Ascending aorta (tissue), 2 donors: Measurements from ENCODE around the gene GPC6. TPM values are rescaled to one million over a fixed set of nuclear protein-coding genes. Genes with fewer than 3 reads are reported as not detected.

ENCODE experiments used
- DNase-seq, 2 donors: peaks; one replicate each; pipeline ENCODE4 v3.0.0-alpha.2; 2019; ENCODE audit warnings: low spot score in 2 of 2
- H3K27ac ChIP-seq, 2 donors: fragments of 200-600 bp; sonication (generic); one replicate each; pipeline ENCODE4 v1.5.1; 2016 to 2017; ENCODE audit warnings: mild to moderate bottlenecking in 1 of 2
- H3K27me3 ChIP-seq: fragments of 200-600 bp; sonication (generic); one replicate; pipeline ENCODE4 v1.5.1; 2017
- H3K36me3 ChIP-seq, 2 donors: fragments of 200-600 bp; sonication (generic); one replicate each; pipeline ENCODE4 v1.5.1; 2016
- H3K4me1 ChIP-seq, 2 donors: fragments of 200-600 bp; sonication (generic); one replicate each; pipeline ENCODE4 v1.5.1; 2016 to 2017; ENCODE audit warnings: mild to moderate bottlenecking in 1 of 2
- H3K4me3 ChIP-seq, 2 donors: fragments of 200-600 bp; sonication (generic); one replicate each; pipeline ENCODE4 v1.5.1; 2016 to 2017; ENCODE audit warnings: mild to moderate bottlenecking in 1 of 2
- H3K9me3 ChIP-seq, 2 donors: fragments of 200-600 bp; sonication (generic); one replicate each; pipeline ENCODE4 v1.5.1; 2016
- intact Hi-C: fragments of 100-400 bp; cut with DNase I; formaldehyde crosslinking; loops from one replicate; pipeline ENCODE4 v1.15.1; 2023
- total RNA-seq: library from RNA; depleted of rRNA; stranded (reverse); fragments of >200 nt; gene quantifications from one replicate; pipeline ENCODE4 v1.1.0, GENCODE V29; 2016
- TF ChIP-seq, protein P1 (sequence below), 3 experiments: fragments of 200-600 bp in 2 of 3; fragments of 450-650 bp in 1 of 3; sonication (generic) in 2 of 3; IDR thresholded peaks; one replicate each; pipeline ENCODE4 v1.5.1; 2016 to 2019; ENCODE audit warnings: antibody characterized with exemption in 3 of 3, mild to moderate bottlenecking in 1 of 3, moderate library complexity in 1 of 3

The GPC6 gene
- total RNA-seq, 1 donor from 2014 or later, result 23.2 TPM

DNA sequence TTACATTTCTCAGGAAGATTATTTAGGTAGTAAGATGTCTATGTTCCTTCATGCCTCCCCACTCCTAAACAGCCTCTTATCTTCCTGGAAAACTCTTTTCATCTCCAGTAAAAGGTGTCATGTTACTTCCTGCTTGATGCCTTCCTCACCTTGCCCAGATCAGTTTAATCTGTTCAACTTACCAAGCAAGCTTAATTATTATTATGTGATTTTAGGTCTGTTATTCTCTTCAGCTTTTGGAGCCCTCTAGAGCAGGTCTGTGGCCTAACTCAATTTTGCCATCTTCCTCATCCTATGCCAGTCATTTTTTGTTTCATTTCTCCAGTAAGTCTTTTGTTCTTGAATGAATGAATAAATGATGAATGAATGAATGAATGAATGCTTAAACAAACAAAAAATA is 724.5 kb downstream of the GPC6 start:
- no peaks in the 10 kb centered on the region for H3K4me1 ChIP-seq
- no peak for DNase-seq
- H3K4me3 ChIP-seq, result no peak overlapping the region
- no peaks in the 10 kb centered on the region for H3K9me3 ChIP-seq
- intact Hi-C loops, result loop anchor here (10.0 kb wide), 2 partner anchors 476 to 706 kb away; no protein-coding TSS in a partner anchor
- H3K36me3 ChIP-seq, result no peaks in the 10 kb centered on the region
- H3K27ac ChIP-seq, result no peak overlapping the region
- TF ChIP-seq, protein P1, sequence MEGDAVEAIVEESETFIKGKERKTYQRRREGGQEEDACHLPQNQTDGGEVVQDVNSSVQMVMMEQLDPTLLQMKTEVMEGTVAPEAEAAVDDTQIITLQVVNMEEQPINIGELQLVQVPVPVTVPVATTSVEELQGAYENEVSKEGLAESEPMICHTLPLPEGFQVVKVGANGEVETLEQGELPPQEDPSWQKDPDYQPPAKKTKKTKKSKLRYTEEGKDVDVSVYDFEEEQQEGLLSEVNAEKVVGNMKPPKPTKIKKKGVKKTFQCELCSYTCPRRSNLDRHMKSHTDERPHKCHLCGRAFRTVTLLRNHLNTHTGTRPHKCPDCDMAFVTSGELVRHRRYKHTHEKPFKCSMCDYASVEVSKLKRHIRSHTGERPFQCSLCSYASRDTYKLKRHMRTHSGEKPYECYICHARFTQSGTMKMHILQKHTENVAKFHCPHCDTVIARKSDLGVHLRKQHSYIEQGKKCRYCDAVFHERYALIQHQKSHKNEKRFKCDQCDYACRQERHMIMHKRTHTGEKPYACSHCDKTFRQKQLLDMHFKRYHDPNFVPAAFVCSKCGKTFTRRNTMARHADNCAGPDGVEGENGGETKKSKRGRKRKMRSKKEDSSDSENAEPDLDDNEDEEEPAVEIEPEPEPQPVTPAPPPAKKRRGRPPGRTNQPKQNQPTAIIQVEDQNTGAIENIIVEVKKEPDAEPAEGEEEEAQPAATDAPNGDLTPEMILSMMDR (IDR thresholded peaks at IDR 0.05), result peak in 1 of 3 experiments; percentile 10
- no peaks in the 10 kb centered on the region for H3K27me3 ChIP-seq

DNA sequence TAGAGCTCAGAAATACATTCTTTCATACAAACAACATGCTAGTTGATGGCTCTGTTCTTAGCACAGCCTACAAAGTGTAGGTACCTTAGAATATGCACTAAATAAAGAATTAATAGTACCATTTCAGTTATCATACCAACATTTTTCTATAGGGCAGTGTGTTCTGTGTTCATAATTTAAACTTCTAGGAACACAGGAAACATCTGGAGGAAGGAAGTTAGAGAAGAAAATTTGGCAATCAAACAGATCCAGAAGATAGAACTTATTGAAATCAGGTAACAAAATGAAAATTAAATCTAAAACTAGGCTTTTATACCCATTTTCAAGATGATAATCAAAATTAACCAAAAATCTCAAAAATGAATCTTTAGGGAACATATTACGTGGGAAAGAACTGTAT is 725.3 kb downstream of the GPC6 start:
- Histone ChIP-seq H3K36me3 (no peaks in the 10 kb centered on the region), H3K27me3 (no peaks in the 10 kb centered on the region), H3K4me1 (no peaks in the 10 kb centered on the region), H3K9me3 (no peaks in the 10 kb centered on the region), H3K4me3 (no peak overlapping the region), H3K27ac (no peak overlapping the region)
- no peak for DNase-seq
- TF ChIP-seq, protein P1 (IDR thresholded peaks at IDR 0.05), result no peak
- intact Hi-C loops, result loop anchor here (10.0 kb wide), 2 partner anchors 477 to 707 kb away; no protein-coding TSS in a partner anchor

DNA sequence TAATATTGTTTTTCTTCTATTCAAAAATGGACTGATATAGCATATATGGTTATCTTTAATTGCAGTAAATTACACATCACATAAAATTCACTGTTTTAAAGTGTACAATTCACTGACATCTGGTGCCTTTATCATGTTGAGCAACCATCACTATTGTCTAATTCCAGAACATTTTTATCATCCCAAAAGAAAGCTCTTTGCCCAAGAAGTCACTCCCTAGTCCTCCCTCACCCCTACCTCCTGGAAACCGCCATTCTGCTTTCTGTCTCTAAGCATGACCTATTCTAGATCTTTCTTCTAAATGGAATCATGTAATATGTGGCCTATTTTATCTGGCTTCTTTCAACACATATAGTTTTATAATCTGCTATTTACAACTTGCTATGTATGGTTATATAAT is 727.2 kb downstream of the GPC6 start:
- no peak for DNase-seq
- no peak overlapping the region for H3K27ac ChIP-seq
- no peaks in the 10 kb centered on the region for H3K4me1 ChIP-seq
- intact Hi-C loops, result loop anchor here (10.0 kb wide), 2 partner anchors 479 to 709 kb away; no protein-coding TSS in a partner anchor
- H3K9me3 ChIP-seq, result no peaks in the 10 kb centered on the region
- no peaks in the 10 kb centered on the region for H3K27me3 ChIP-seq
- H3K4me3 ChIP-seq, result no peak overlapping the region
- TF ChIP-seq, protein P1 (IDR thresholded peaks at IDR 0.05), result no peak
- no peaks in the 10 kb centered on the region for H3K36me3 ChIP-seq

DNA sequence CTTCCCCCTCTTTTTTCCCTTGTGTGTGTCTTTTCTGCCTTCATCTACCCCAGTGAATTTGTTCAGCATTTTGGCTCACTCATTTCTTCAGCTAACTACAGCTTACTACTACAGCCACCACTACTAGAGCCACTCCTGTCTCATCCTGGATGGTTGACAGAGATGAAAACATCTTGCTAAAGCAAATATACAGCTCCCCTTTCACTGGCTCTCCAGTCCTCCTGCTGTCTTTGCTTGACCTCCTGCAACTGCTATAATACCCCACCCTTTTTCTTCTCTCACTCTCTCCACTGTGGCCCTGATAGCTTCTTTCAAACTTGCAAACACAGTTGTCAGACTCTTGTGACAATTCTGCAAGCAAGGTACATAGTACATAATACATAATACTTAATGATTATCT is 729.3 kb downstream of the GPC6 start:
- Histone ChIP-seq H3K9me3 (no peaks in the 10 kb centered on the region), H3K36me3 (no peaks in the 10 kb centered on the region), H3K27me3 (no peaks in the 10 kb centered on the region), H3K27ac (no peak overlapping the region), H3K4me3 (no peak overlapping the region), H3K4me1 (no peaks in the 10 kb centered on the region)
- TF ChIP-seq, protein P1 (IDR thresholded peaks at IDR 0.05), result no peak
- intact Hi-C loops, result loop anchor here (10.0 kb wide), 2 partner anchors 481 to 711 kb away; no protein-coding TSS in a partner anchor
- DNase-seq, result no peak

DNA sequence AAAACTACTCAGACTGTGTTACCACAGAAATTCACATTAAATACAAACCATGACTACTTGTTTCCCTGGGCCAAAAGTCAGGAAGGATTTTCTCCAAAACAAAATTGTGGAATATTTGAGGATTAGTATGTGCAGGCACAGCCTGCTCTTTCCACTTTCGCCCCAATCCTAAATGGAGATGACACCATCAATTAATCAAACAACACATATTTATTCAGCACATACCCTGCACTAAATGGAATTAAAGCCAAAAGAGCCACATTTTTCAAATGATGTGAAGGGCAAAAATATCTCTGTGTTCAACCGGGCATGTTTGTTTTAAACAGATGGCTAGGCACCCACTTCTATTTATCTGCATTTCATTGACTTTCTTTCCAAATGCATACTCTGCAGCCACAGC is 729.8 kb downstream of the GPC6 start:
- Histone ChIP-seq H3K27me3 (no peaks in the 10 kb centered on the region), H3K36me3 (no peaks in the 10 kb centered on the region), H3K4me1 (no peaks in the 10 kb centered on the region), H3K4me3 (no peak overlapping the region), H3K27ac (no peak overlapping the region), H3K9me3 (no peaks in the 10 kb centered on the region)
- DNase-seq, result no peak
- TF ChIP-seq, protein P1 (IDR thresholded peaks at IDR 0.05), result no peak
- intact Hi-C loops, result loop anchor here (10.0 kb wide), 2 partner anchors 482 to 712 kb away; no protein-coding TSS in a partner anchor

DNA sequence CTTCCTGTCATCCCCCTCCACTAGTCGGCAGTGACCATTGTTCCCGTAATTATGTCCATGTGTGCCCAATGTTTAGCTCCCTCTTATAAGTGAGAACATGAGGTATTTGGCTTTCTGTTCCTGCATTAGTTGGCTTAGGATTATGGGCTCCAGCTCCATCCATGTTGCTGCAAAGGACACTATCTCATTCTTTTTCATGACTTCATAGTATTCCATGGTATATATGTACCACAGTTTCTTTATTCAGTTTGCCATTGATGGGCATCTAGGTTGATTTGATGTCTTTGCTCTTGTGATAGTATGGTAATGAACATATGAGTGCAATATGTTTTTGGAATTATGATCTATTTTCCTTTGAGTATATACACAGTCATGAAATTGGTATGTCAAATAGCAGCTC is 730.8 kb downstream of the GPC6 start:
- H3K9me3 ChIP-seq, result no peaks in the 10 kb centered on the region
- H3K36me3 ChIP-seq, result no peaks in the 10 kb centered on the region
- TF ChIP-seq, protein P1 (IDR thresholded peaks at IDR 0.05), result no peak
- intact Hi-C loops, result loop anchor here (10.0 kb wide), 2 partner anchors 483 to 713 kb away; no protein-coding TSS in a partner anchor
- H3K4me1 ChIP-seq, result no peaks in the 10 kb centered on the region
- H3K4me3 ChIP-seq, result no peak overlapping the region
- DNase-seq, result no peak
- no peaks in the 10 kb centered on the region for H3K27me3 ChIP-seq
- H3K27ac ChIP-seq, result no peak overlapping the region
